HFFc6 (cell line): ENCODE data around the gene CELF3. TPM values are rescaled to one million over a fixed set of nuclear protein-coding genes. Genes with fewer than 3 reads are reported as not detected.

Experiments used
- DNase-seq: peaks from one replicate; pipeline ENCODE4 v3.0.0-alpha.2; 2018
- H3K27ac Mint-ChIP-seq: 2 replicates; pipeline ENCODE4 v1.8.0; 2020; ENCODE audit warnings: mild to moderate bottlenecking, mixed read lengths
- H3K27me3 Mint-ChIP-seq: 2 replicates; pipeline ENCODE4 v1.8.0; 2021; ENCODE audit warnings: mild to moderate bottlenecking, moderate library complexity, mixed read lengths; ENCODE audit not compliant: insufficient read depth
- H3K36me3 Mint-ChIP-seq: 2 replicates; pipeline ENCODE4 v1.8.0; 2021; ENCODE audit warnings: low read depth, mixed read lengths
- H3K4me1 Mint-ChIP-seq: 2 replicates; pipeline ENCODE4 v1.8.0; 2020; ENCODE audit warnings: low read depth, mixed read lengths
- H3K4me3 Mint-ChIP-seq: 2 replicates; pipeline ENCODE4 v1.8.0; 2020; ENCODE audit warnings: mild to moderate bottlenecking, moderate library complexity, mixed read lengths
- H3K9me3 Mint-ChIP-seq: 2 replicates; pipeline ENCODE4 v1.8.0; 2020; ENCODE audit warnings: mild to moderate bottlenecking, mixed read lengths
- CTCF ChIP-seq: fragments of 200-600 bp; sonication (generic); IDR thresholded peaks from 2 replicates; pipeline ENCODE4 v1.5.0; 2021; ENCODE audit warnings: antibody characterized with exemption, mild to moderate bottlenecking
- total RNA-seq, 6 experiments: library from RNA; stranded (reverse); fragmentation: NEBNext Ultra II Directional; extraction: Animal tissue kit (Norgen Biotek cat#: 25700); gene quantifications; 2 replicates in 1 of 6; 3 replicates in 5 of 6; pipeline ENCODE4 v1.2.3, GENCODE V29; 2021

The CELF3 gene
- total RNA-seq, 6 experiments from 2014 or later = not detected

- Mint-ChIP-seq H3K36me3 (no peaks in the 10 kb centered on the region), H3K27ac (no peak overlapping the region), H3K4me3 (no peak overlapping the region), H3K27me3 (peaks cover 70% of the 10 kb centered on the region), H3K9me3 (no peaks in the 10 kb centered on the region), H3K4me1 (peaks cover 26% of the 10 kb centered on the region)
- no peak for DNase-seq
- no peak for TF ChIP-seq CTCF
Measured at GRCh38 chr1:151718666-151719065, 2.1 kb upstream of the CELF3 start.

- Mint-ChIP-seq H3K27me3 (peaks cover 68% of the 10 kb centered on the region), H3K36me3 (no peaks in the 10 kb centered on the region), H3K9me3 (no peaks in the 10 kb centered on the region), H3K4me1 (peaks cover 26% of the 10 kb centered on the region), H3K27ac (no peak overlapping the region), H3K4me3 (no peak overlapping the region)
- no peak for DNase-seq
- no peak for TF ChIP-seq CTCF
Measured at GRCh38 chr1:151718011-151718431, 1.4 kb upstream of the CELF3 start.

- Mint-ChIP-seq H3K36me3 (no peaks in the 10 kb centered on the region), H3K4me1 (peaks cover 18% of the 10 kb centered on the region), H3K27me3 (peaks cover 60% of the 10 kb centered on the region), H3K27ac (no peak overlapping the region), H3K9me3 (no peaks in the 10 kb centered on the region), H3K4me3 (no peak overlapping the region)
- no peak for TF ChIP-seq CTCF
- no peak for DNase-seq
Measured at GRCh38 chr1:151716405-151716762, 219 bp downstream of the CELF3 start.

DNA sequence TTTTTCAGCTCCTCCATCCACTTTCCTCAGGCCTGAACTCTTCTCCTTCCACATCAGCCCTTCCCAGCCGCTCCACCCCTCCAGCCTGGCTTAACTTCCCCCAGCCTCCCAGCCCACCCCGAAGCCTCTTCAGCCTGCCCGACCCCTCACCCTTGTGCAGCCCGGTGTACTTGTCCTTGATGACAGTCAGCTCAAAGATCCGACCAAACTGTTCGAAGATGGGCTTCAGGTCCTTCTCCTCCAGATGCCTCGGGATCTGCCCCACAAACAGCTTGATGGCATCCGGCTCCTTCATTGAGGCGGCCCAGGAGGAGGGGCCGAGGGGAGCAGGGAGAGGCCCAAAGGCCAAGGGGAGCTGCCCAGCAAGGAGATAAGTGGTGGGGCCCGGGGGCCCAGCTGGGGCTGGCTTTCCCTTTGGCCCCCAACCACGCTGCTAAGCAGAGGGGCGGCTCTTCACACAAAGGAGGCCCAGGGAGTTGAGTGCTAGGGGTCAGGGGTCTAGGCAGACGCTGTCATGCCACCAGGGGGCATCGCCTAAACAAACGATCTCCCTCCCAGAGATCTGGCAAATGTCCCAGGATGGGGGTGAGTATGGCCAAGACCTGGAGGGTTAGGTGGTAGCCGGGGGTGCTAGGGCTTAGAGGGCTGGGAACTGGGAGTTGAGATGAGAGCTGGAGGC lies 738 bp downstream of the CELF3 start:
- Mint-ChIP-seq H3K27ac (no peak overlapping the region), H3K36me3 (no peaks in the 10 kb centered on the region), H3K4me3 (no peak overlapping the region), H3K4me1 (peaks cover 14% of the 10 kb centered on the region), H3K9me3 (no peaks in the 10 kb centered on the region), H3K27me3 (peaks cover 57% of the 10 kb centered on the region)
- peak; percentile 42; the same call in 1 of the 2 replicates for TF ChIP-seq CTCF
- no peak for DNase-seq

DNA sequence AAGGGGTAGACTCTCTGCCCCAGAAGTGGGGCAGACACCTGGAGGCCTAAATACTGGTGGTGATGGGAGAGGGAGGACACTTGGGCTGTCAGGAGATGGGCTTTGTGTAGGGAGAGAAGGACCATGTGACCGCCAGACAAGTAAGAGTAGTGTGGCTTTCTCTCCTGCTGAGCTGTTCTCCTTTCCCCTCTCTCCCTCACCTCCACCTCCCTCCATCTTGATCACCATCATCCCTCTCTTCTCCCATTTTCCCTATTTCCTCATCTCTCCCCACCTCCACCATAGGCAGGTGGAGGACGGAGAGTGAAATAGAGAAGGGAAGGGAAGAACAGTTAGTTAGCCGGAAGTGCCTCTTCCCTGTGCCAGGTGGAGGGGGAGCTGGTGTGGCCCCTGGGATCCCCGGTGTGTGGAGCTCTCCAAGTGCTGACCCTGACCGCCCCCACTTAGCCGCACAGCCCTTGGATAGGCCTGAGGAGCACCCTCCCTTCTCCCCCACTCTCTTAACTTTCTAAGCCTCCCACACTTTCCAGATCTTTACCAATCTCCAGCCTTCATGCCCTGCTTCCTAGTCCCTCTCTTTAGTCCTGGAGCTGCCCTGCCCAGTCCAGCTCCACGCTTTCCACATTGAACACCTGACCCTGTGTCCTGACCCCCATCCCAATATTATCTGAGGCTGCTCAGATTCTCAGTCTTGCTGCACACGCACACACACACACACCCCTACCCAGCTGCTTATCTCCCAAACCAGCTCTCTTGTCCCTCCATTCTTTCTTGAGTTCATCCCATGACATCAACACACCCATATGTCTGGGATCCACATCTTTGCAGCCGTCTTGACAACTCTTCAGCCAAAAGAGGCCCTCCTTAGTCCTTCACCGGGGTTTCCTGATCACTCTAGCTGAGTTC lies 1.5 kb downstream of the CELF3 start:
- Mint-ChIP-seq H3K27me3 (peaks cover 49% of the 10 kb centered on the region), H3K9me3 (no peaks in the 10 kb centered on the region), H3K27ac (no peak overlapping the region), H3K36me3 (no peaks in the 10 kb centered on the region), H3K4me3 (no peak overlapping the region), H3K4me1 (peaks cover 6% of the 10 kb centered on the region; the same call in 1 of the 2 replicates)
- no peak for DNase-seq
- no peak for TF ChIP-seq CTCF
